Measurements from ENCODE around the gene SKAP2. TPM values are rescaled to one million over a fixed set of nuclear protein-coding genes. Genes with fewer than 3 reads are reported as not detected.

SKAP2 gene
- total and polyA plus RNA-seq, 2 of the 13 experiments (the other 11 are each of a cell fraction or from before 2014, with no cell fraction given), result 3.6 to 12.9 TPM

DNA sequence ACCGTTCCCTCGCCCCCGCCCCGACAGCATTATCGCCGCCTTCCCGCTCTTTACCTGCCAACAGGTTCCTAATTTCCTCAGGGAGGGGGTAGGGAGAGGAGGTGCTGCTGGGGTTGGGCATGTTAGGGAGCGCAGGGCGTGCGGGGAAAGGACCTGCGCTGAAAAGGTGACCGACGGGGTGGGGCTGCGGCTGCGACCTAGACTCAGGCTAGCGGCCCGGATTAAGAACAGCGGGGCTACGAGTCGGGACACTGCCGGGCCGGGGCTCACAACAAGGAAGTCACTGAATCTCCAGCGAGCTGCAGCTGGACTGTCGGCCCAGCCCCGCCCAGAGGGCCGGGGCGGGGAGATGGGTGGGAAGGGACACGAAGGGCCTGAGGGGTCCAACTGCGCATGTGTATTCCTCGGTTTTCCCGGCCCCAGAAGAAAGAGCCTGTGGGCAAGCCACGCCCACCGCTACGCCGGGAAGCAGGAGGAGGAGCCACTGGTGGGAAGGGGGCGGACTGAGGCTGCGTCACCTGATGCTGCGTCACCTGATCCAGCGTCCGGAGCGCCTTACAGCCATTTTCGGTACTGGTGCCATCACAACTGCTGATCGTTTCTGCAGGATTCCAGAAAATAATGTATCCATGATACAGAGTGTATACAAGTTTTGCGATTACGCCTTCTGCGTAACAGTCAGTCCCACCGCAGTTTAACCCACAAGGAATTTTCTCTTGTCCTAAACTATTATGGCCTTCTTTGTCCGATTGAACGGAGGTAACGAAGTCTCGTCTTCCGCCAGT lies at the start of gene SKAP2 (continued):
- TF ChIP-seq GMEB1 (CRISPR knock-in tag; IDR thresholded peaks at IDR 0.05; ENCODE audit: borderline replicate concordance) (peak; percentile 81; the same call in 1 of the 2 replicates), FOXP4 (CRISPR knock-in tag; IDR thresholded peaks at IDR 0.05) (peak; percentile 34), TFE3 (CRISPR knock-in tag; IDR thresholded peaks at IDR 0.05) (peak; percentile 87), RCOR2 (CRISPR knock-in tag; IDR thresholded peaks at IDR 0.05) (no peak), ZNF878 (CRISPR knock-in tag; IDR thresholded peaks at IDR 0.05) (peak; percentile 48; the same call in 1 of the 2 replicates), GATA4 (IDR thresholded peaks at IDR 0.05; ENCODE audit: borderline replicate concordance, low read depth) (no peak), LCORL (IDR thresholded peaks at IDR 0.05) (no peak), LCORL (CRISPR knock-in tag; IDR thresholded peaks at IDR 0.05) (peak; percentile 79; the same call in 1 of the 2 replicates), HNRNPK (IDR thresholded peaks at IDR 0.05; ENCODE audit: low read depth, low read length, poor library complexity, severe bottlenecking) (peak; percentile 62), KDM4B (CRISPR knock-in tag; IDR thresholded peaks at IDR 0.05) (peak; percentile 21; the same call in 1 of the 2 replicates), ZBTB42 (CRISPR knock-in tag; IDR thresholded peaks at IDR 0.05) (no peak), ZNF230 (CRISPR knock-in tag; IDR thresholded peaks at IDR 0.05) (peak; percentile 67; the same call in 1 of the 2 replicates), ZNF792 (CRISPR knock-in tag; IDR thresholded peaks at IDR 0.05) (no peak; the same call in 1 of the 2 replicates), DR1 (CRISPR knock-in tag; IDR thresholded peaks at IDR 0.05) (0 out of 2 replicates have a peak, but pooled peaks have one; percentile 42)
- TF ChIP-seq, protein P1, sequence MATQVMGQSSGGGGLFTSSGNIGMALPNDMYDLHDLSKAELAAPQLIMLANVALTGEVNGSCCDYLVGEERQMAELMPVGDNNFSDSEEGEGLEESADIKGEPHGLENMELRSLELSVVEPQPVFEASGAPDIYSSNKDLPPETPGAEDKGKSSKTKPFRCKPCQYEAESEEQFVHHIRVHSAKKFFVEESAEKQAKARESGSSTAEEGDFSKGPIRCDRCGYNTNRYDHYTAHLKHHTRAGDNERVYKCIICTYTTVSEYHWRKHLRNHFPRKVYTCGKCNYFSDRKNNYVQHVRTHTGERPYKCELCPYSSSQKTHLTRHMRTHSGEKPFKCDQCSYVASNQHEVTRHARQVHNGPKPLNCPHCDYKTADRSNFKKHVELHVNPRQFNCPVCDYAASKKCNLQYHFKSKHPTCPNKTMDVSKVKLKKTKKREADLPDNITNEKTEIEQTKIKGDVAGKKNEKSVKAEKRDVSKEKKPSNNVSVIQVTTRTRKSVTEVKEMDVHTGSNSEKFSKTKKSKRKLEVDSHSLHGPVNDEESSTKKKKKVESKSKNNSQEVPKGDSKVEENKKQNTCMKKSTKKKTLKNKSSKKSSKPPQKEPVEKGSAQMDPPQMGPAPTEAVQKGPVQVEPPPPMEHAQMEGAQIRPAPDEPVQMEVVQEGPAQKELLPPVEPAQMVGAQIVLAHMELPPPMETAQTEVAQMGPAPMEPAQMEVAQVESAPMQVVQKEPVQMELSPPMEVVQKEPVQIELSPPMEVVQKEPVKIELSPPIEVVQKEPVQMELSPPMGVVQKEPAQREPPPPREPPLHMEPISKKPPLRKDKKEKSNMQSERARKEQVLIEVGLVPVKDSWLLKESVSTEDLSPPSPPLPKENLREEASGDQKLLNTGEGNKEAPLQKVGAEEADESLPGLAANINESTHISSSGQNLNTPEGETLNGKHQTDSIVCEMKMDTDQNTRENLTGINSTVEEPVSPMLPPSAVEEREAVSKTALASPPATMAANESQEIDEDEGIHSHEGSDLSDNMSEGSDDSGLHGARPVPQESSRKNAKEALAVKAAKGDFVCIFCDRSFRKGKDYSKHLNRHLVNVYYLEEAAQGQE (IDR thresholded peaks at IDR 0.05; ENCODE audit: borderline replicate concordance in 1 of 2, low read depth in 1 of 2, low read length in 2 of 2), result peak in 1 of 2 experiments; percentile 39; a peak in 1 of 4 replicates
- TF ChIP-seq, protein P2, sequence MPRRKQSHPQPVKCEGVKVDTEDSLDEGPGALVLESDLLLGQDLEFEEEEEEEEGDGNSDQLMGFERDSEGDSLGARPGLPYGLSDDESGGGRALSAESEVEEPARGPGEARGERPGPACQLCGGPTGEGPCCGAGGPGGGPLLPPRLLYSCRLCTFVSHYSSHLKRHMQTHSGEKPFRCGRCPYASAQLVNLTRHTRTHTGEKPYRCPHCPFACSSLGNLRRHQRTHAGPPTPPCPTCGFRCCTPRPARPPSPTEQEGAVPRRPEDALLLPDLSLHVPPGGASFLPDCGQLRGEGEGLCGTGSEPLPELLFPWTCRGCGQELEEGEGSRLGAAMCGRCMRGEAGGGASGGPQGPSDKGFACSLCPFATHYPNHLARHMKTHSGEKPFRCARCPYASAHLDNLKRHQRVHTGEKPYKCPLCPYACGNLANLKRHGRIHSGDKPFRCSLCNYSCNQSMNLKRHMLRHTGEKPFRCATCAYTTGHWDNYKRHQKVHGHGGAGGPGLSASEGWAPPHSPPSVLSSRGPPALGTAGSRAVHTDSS (CRISPR knock-in tag; conservative IDR thresholded peaks at IDR 0.05), result no peak
- TF ChIP-seq, protein P3, sequence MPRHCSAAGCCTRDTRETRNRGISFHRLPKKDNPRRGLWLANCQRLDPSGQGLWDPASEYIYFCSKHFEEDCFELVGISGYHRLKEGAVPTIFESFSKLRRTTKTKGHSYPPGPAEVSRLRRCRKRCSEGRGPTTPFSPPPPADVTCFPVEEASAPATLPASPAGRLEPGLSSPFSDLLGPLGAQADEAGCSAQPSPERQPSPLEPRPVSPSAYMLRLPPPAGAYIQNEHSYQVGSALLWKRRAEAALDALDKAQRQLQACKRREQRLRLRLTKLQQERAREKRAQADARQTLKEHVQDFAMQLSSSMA (CRISPR knock-in tag; IDR thresholded peaks at IDR 0.05), result no peak
